LHCN-M2 (cell line): ENCODE results near the gene MAST3. TPM values are rescaled to one million over a fixed set of nuclear protein-coding genes. Genes with fewer than 3 reads are reported as not detected.

Experiments
- DNase-seq: peaks from one replicate; pipeline ENCODE4 v3.0.0-alpha.2; 2012; ENCODE audit warnings: low read depth
- total RNA-seq: library from RNA; depleted of rRNA; stranded (reverse); fragments of >200 nt; gene quantifications from 2 replicates; pipeline ENCODE4 v1.2.3, GENCODE V29; 2014; rRNA removed

MAST3 gene
- total RNA-seq, 1 experiment from 2014 or later, result 2.2 TPM

GRCh38 chr19:18176367-18177310 is 79.1 kb downstream of the MAST3 start:
- no peak for DNase-seq

- no peak for DNase-seq
These were observed 82.4 kb downstream of the MAST3 start for GRCh38 chr19:18179957-18180356.

GRCh38 chr19:18183529-18183928 is 86.0 kb downstream of the MAST3 start:
- DNase-seq, result no peak

GRCh38 chr19:18185538-18185937 is 88.0 kb downstream of the MAST3 start:
- DNase-seq, result no peak

GRCh38 chr19:18190278-18190677 is 92.7 kb downstream of the MAST3 start:
- DNase-seq, result no peak

- DNase-seq, result no peak
These were observed 94.1 kb downstream of the MAST3 start for GRCh38 chr19:18191640-18192062.

- peak; percentile 100 for DNase-seq
These were observed 95.3 kb downstream of the MAST3 start, which contains the start of gene MPV17L2 for GRCh38 chr19:18192673-18193387. TSS of gene MPV17L2 (plus strand) at chr19:18193218. CDS start at chr19:18193282, 64 bp downstream.

GRCh38 chr19:18193388-18194180 is 96.0 kb downstream of the MAST3 start:
- DNase-seq, result no peak

GRCh38 chr19:18194181-18194530 is 96.6 kb downstream of the MAST3 start:
- no peak for DNase-seq

GRCh38 chr19:18194554-18195238 is 97.1 kb downstream of the MAST3 start:
- DNase-seq, result no peak

- DNase-seq, result no peak
These were observed 98.9 kb downstream of the MAST3 start for GRCh38 chr19:18196511-18196845.

- no peak for DNase-seq
These were observed 99.7 kb downstream of the MAST3 start for GRCh38 chr19:18197306-18197705.

- DNase-seq, result no peak
These were observed 100.4 kb downstream of the MAST3 start for GRCh38 chr19:18197941-18198340.

GRCh38 chr19:18198374-18198773 is 100.8 kb downstream of the MAST3 start:
- no peak for DNase-seq

Other genes with a start within 250 kb of the MAST3 start
- gene JAK3, start 249.8 kb upstream of the MAST3 start, total RNA-seq, result 0.45 TPM in 1 of 2 replicates, not detected in the other
- gene RPL18A, start 237.9 kb upstream of the MAST3 start, total RNA-seq, result 953 and 1,102 TPM in 2 replicates
- gene SLC5A5, start 225.8 kb upstream of the MAST3 start, total RNA-seq, result not detected in 2 replicates
- 60.8 and 62.1 TPM in 2 replicates for gene CCDC124, start 164.8 kb upstream of the MAST3 start, total RNA-seq
- 0.06 TPM in 1 of 2 replicates, not detected in the other for gene KCNN1, start 130.7 kb upstream of the MAST3 start, total RNA-seq
- gene ARRDC2, start 89.6 kb upstream of the MAST3 start, total RNA-seq, result 9.0 and 15.0 TPM in 2 replicates
- not detected in 2 replicates for gene IL12RB1, start 10.8 kb upstream of the MAST3 start, total RNA-seq
- 21.2 and 40.6 TPM in 2 replicates for gene PIK3R2, start 55.4 kb downstream of the MAST3 start, total RNA-seq
- 3.3 and 13.0 TPM in 2 replicates for gene IFI30, start 76.0 kb downstream of the MAST3 start, total RNA-seq
- gene MPV17L2, start 95.4 kb downstream of the MAST3 start, total RNA-seq, result 33.7 and 51.1 TPM in 2 replicates
- 1.4 and 1.7 TPM in 2 replicates for gene RAB3A, start 106.3 kb downstream of the MAST3 start, total RNA-seq
- gene PDE4C, start 128.7 kb downstream of the MAST3 start, total RNA-seq, result 0.17 and 0.26 TPM in 2 replicates
- gene IQCN, start 176.7 kb downstream of the MAST3 start, total RNA-seq, result 0.06 and 0.13 TPM in 2 replicates
- 47.3 and 60.9 TPM in 2 replicates for gene JUND, start 183.8 kb downstream of the MAST3 start, total RNA-seq
- 376 and 434 TPM in 2 replicates for gene LSM4, start 225.3 kb downstream of the MAST3 start, total RNA-seq
- gene PGPEP1, start 242.8 kb downstream of the MAST3 start, total RNA-seq, result 8.0 and 11.0 TPM in 2 replicates